DMS79 treated with DMSO at 0.1 percent for 48 hours (cell line): Measurements from ENCODE around the gene TBC1D1.

Experiments used
- DNase-seq: peaks from one replicate; lab custom pipeline; 2025; lab: John Stamatoyannopoulos, UW

TBC1D1 gene

DNA sequence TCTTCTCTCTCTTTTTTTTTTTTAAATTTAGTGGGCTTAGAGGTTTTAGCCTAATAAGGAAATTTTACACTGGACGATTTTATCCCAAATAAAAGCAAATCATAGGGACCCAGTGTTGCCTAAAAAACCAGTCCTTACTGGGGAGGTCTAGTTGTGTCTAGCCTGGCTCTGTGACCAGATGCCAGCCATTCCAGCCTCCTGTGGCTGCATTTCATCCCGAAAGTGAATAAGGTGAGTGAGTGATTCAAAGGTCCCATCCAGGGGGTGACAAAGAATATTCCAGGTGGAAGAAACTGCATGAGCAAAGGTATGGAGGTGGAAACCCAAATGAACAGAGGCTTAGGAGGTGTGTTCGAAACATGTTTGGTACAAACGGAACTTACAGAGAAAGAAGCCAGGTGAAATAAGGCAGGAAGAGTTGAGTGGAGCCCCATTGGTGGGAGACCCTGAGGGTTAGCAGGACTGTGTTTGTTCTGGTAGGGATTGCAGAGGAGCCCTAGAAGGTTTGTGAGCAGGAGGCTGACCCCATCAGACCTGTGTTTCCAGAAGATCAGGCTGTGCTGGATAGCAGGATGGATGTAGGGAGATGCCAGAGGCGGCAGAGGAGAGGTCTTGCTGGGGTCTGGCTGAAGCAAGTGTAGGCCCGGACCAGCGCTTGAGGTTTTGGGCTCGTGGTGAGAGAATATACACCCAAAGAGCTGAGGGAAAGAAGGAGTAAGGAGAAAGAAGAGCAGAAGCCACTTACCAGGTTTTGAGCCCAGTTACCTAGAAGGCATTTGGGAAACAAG lies 100.9 kb downstream of the TBC1D1 start:
- DNase-seq: no peak

DNA sequence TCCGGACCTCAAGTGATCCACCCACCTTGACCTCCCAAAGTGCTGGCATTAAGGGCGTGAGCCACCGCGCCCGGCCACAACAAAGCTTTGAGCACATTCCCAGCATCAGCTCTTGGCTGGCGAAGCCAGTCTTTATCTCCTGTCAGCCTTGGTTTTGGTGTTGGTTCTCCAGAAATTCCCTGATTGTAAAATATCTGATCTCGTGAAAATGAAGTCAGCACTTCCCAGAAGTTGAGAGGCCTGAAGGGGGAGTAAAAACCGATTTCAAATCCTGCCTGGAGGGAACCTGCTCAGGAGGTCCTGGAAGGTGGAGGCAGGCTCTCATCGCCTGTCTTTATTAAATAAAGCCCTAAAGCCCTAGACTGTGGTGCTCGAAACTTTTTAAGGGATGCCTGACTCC lies 102.9 kb downstream of the TBC1D1 start:
- no peak for DNase-seq

DNA sequence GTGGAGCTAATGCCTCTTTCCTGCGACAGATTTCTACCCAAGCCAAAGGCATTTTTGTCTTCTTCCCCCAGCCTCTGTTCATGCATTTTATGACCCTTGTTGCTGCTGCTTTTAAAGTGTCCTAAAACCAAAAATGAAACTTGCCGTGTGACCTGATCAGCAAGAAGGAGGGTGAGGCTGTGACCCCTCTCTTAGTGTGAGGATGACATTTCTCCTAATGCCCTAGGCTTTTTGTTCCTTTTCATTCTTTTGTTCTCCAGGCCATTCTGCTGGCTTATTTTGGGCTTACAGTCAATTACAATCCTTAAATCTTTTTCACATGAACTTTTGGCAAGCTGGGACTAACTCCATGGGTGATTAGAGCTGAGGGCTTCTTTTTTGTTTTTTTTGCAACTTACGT lies 103.7 kb downstream of the TBC1D1 start:
- DNase-seq: no peak

DNA sequence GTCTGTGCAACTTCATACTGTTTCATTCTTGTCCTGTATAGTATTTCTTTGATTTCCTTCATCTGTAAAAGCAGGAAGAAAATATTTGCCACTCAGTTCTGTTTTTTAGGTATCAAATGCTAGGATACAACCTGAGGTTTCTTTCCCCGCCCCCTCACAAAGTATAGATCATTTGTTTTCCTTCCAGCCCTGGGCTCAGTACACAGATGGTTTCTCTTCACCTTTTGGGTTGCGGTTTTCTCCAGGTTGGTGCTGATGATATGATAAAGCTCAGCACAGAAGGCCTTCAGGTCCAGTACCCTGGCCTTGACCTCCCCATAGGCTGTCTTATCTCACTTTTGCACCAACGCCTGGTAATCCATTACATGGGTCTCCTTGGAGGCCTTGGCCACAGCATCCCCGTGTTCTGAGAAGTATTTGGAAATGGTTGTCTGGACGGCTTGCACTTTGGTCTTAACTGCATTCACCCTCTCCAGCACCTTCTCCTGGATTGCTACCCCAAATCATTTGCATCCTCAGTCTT lies 104.5 kb downstream of the TBC1D1 start:
- DNase-seq: no peak

DNA sequence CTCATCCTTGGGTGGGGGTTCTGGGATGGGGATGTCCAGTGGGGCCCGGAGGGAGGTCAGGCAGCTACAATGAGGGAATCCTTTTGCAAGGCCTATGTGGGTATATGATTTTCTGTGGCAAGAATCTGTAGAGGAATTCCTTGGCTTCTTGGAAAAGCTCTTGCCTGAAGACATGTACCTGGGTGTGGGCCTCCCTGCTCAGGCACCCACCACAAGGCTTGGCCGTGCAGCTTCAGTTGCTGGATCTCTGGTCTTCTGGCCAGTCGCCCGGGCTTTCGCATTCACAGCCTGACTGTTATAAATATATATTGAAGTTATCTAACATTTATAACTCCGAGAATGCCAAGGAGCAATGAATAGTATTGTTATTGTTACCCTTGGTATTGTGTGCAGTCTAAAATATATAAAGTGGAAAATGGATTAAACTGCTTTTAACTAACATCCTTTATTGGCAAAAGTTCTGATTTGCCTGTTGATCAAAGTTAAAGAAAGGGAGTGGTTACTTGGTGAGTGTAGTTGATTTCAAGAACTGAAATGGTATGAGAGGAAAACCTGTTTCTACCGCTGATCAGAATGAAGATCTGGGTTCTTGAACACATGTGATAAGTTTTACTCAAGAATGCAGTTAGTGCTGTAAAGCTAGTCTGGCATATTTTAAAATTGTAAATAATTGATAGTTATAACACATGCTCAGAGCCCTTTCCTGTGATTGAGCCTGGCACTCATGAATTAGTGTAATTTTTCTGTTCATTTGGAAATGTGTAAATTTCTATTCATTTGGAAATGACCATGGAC lies 105.3 kb downstream of the TBC1D1 start:
- DNase-seq: no peak

DNA sequence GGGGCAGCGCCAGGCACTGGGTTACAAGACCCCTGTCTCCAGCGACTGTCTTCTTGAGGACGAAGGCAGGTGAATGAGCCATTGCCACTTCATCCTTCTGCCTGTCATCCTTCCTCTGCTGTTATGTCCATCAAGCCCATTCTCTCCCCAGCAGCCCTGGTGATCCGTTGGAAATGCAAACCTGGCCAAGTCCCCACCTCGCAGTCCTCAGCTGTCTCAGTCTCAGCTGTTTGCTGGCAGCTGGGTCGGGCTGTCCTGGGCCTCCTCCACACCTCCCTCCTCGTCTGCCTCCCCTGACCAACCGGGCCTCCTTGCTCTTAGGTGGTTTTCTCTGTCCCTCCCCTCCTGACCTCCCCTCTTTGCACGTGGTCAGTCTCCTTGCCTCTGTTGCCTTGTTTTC lies 107.3 kb downstream of the TBC1D1 start:
- DNase-seq: no peak

DNA sequence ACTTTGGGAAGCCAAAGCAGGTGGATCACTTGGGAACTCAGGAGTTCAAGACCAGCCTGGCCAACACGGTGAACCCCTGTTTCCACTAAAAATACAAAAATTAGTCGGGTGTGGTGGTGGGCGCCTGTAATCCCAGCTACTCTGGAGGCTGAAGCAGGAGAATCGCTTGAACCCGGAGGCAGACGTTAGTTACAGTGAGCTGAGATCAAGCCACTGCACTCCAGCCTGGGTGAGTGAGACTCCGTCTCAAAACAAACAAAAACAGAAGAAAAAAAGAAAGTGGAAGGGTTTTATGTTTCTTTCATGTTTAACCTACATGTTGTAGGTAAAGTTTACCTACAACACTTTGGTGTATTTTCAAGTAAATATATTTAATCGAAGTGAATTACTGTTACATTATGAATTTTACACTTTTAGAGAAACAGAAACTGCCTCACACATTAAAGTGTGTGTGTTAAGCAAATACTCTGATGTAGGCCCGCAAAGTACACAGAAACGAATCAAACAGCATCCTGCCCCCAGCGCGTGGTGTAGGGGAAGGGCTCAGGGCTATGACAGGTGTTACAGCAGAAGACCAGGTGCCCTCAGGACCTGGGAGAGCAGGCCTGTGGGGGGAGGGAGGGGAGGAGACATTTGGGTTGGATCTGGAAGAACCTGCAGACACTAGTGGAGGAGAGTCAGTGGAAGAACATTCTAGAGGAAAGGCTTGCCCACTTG lies 108.3 kb downstream of the TBC1D1 start:
- no peak for DNase-seq

DNA sequence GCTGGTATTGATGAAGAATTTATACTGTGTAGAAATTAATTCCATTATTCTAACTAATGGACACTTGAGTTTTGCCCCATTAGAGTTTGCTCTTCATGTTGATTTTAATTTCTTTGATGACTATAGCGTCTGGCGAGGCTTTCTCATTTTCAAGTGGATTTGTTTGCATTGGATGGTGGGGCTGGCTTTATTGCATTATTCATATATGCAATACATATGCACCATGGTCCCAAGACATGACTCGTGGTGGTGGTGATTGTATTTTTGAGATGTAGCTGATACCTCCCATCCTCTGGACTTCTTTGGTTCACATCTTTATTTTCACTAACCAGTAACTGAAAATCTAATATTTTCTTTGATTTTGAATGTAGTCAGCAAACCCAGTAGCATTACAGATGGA lies 109.1 kb downstream of the TBC1D1 start:
- DNase-seq: no peak

DNA sequence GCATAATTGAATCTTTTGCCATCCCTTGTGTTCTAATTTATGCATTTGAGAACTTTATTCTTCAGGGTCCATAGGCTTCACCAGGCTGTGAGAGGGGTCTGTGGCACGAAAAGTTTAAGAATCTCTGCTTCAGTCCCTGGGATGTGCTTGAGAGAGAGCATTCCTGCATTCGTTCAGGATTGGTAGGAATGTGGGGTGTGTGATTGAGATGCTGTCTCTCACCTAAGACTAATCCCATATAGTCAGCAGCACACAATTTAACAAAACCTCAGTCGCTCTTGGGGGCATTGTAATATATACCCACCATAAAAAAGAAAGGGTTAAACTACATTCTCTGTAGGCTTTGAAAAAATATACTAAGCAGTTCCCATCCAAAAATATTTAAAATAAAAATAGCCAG lies 111.0 kb downstream of the TBC1D1 start:
- no peak for DNase-seq

DNA sequence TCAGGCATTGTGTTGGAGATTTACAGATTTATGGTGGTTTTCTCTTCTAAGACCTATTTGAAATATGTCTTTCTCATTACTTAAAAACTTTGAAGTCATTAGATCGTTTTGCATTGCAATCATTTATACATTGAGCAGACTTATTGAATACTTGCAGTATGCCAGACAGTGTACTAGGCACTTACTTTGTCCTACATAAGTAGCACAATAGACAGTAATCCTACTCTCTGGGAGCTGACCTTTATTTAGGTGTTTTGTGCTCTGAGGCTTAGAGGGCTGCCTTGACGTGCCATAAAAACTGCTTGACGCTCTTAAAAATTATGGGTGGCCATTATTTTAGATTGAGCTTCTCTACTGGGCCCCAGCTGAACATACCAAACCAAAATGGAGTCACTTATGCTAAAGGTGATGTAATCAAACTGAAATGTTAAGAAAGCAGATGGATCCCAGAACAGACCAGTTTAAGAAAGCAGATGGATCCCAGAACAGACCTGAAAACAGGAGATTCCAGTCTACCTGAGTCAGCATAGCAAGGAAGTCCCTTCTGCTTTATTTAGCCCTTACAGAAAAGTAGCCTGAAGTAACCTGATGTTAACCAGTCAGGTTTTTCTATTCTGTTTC lies 111.7 kb downstream of the TBC1D1 start:
- no peak for DNase-seq

DNA sequence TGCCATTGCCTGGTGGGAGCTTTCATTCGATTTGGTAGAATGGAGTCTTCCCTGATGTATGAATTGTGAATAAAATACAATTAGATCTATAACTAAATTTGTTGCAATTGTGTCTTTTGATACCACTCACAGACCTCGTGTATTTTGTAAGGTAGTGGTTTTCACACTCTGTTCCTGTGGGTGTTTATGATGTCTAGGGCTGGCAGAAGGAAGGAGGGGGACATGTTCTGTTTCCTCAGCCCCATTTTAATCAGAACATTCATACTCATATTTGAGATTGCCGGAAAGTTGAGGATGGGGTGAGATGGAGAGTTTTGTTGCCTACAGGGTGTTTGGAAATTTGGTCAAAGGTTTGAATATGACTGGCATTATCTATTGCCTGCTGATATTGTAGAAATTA lies 112.2 kb downstream of the TBC1D1 start:
- DNase-seq: no peak

DNA sequence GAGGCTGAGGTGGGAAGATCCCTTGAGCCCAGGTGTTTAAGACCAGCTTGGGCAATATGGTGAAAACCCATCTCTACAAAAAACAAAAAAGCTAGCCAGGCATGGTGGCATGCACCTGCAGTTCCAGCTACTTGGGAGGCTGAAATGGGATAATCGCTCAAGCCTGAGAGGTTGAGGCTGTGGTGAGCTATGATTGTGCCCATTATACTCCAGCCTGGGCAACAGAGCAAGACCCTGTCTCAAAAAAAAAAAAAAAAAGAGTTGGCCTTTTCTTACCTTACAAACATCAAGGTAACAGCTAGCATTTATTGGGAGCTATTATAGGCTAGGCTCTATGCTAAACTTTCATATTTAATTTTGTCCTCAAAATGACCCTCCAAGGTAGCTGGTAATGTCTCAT lies 112.7 kb downstream of the TBC1D1 start:
- no peak for DNase-seq

DNA sequence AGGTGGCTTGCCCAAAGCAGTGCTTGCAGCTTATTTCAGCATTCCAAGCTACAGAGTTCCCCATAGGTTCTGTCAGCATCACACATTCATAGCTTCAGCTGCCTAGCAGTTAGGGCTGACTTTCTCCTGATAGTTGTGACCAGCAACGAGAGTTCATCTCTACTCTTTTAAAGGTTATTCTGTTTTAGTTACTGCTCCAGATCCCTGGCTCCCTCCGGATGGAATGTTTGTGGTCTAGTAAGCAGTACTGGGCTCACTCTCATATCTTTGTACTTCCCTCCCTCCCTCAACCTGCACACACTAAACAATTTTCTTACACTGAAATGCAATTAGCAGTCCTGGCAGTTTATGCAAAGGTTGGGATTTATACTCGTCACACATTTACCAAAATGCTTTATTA lies 113.2 kb downstream of the TBC1D1 start:
- DNase-seq: no peak

DNA sequence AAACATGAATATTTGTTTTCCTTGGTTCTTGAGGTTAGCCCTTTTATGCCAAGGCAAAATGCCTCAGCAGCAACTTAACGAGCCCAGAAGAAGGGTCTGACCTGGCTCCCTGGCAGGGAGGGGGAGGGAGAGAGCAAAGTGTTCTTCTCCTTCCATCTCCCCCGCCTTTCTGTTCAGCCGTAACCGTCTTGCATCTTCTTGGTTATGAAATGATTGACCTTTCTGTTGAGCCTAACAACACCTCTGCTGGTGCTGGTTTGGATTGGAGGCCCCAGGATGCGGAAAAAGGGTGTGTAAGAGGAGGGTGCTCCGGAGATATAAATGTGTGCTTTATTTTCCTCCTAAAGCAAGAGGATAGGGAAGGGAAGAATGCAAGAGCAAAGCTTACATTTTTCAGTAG lies 114.0 kb downstream of the TBC1D1 start:
- DNase-seq: no peak

DNA sequence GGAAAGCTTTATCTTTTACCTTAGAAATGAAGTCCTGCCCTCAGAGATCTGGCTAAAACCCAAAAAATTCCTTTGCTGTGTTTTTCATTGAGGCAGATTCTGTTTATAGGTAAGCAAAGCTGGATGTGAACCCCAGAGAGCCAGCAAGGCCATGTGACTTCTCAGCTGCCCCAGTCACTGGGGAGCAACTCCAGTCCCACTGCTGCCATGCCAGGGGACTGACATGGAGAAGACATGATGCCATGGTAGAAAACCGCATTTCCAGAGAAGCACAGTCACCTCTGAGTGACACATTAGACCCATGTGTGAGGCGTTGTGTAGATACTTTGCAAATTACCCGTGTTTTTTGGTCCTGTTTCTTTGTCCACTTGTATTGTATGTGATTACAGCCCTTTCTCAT lies 114.8 kb downstream of the TBC1D1 start:
- no peak for DNase-seq

DNA sequence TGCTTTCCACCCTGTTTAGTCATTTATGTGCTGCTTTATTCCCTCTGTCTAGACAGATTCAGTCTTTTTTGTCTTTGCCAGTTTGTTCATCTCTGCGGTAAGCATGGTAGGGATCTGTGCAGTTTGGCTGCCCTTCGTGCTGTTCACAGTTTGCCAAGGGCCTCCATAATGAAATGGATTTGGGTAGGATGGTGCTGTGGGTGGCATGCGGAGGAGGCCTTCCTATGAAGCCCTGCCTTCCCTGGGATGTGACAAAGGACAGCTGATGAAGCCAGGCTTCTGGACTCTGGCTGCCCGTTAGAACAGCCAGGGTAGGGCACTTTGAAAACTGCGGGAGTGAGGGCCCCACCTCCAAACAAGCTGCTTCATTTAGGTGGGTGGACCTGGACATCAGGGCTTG lies 116.8 kb downstream of the TBC1D1 start:
- no peak for DNase-seq

DNA sequence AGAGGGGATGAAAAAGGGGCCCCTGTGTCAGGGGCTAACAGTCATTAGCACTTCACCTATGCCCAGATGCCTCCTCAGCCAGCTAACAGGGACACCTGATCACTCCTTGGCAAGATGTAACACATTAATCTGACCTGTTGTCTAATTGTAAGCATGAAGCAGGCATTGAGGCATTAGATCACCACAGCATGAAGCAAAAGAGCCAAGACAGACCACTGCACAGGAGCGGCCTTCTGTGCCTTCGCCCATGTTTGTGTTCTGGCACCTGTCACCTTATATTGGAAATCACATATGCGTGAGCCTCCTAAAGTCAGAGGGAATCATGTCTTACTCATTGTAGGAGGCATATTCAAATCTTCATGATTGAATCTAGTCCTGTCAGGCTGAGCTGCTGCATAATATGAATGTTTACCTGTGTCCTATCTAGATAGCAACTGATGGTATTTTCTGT lies 117.7 kb downstream of the TBC1D1 start:
- no peak for DNase-seq

DNA sequence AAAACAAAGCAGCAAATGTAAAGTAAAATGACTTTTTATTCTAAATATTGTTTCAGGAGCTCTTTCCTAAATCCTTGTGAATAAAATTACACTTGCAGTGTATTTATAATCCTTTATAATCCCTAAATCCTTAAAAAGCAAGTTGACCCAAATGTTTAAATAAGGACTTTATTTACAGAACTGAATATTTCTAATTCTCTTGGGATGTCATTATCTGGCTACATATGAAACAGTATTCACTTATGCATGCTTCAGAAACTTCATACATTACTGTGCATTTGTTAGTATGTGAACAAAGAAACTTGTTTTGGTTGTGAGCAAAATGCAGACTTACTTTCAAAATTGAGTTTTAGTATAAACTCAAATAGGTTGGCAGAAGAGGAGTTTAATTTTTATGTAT lies 118.5 kb downstream of the TBC1D1 start:
- DNase-seq: no peak

DNA sequence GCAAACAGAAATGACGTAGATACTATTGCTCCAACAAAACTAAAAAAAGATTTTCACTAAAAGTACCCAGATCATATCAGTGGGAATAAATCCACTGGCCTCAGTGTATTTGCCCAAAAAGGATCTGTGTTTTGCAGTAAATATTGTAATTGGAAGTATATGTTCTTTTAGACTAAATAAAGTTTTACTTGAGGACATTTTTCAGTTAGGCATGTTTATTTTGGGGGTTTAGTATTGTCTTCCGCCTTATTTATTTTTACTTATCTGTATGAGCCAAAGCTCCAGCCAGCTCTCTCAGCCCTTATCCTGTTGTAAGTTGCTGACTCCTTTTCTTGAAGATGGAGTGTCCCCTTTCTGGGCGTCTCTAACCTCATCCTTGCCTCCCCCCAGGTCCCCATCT lies 119.1 kb downstream of the TBC1D1 start:
- DNase-seq: no peak

DNA sequence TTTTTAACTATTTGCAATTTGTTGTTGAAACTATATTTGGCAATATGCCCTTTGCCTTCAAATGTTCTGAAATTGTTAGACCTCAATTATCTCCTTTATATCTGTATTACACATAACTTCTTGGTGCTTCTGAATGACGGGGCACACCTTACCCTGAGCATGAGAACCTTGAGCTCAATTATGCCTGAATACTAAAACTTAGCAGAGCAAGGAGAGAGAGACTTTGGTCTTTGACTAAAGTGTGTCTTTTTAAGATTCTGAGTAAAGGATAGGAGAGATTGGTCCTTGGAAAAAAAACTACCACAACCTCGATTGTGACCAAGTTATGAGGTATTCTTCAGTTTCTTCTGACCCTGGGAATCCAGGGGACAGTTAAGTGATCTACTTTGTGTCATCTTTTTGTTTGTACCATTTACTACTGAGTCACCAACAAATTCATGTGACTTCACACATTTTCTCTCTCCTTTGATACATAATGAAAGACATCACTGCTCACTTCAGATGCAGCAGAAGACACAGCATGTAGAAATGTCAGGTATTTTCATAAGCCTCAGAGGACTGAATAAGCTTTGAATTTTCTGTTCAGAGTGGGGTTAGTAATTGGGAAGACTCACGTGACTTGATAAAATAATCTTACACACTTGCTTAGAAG lies 120.8 kb downstream of the TBC1D1 start:
- DNase-seq: no peak

DNA sequence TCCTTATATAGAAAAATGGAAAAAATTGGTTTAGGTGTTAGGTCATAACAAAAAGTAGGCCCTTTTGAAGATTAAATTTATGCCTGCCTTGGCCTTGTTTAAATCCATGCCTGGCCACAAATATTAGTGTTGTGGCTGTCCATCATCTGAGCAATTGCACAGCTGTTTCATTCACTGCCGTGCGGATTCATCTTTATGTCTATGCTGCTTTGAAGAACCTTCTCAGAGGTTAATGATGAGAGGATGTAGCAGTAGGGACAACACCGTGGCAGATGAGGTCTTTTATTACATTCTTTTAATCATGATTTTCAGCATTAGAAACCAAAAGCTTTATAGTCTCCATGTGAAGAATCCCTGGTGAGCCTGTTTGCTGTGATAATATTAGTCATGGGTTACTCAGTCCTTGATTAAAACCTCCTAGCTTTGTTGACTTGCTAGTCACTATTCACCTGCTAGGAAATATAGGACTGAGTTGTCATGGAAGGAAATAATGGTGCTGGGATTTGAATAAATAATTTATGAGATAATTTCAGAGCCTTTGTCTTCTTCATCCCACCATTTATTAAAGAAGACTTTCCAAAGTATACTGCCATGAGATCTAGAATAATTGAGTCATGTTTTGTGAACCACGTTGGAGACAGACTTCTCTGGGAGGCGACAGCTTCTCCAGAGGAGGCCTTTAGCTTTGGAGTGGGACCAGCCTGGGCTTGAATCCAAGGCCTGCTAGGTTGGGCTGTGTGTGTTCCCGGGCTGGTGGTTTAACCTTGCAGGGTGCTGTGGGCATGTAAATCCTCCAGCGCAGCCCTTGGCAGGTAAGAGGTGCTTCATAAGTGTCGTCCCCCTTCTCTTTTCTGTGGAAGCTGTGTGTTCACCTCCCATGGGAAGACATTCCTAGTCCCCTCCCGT lies 122.8 kb downstream of the TBC1D1 start:
- DNase-seq: no peak
